K562 (cell line): ENCODE data around the gene PGAP3.

Experiments used
- CBX8 ChIP-seq: fragments of 200-600 bp; sonication (generic); IDR thresholded peaks from 2 replicates; pipeline ENCODE4 v1.6.1; 2012; ENCODE audit warnings: borderline replicate concordance, mixed run types, low read depth, mild to moderate bottlenecking, moderate library complexity, mixed read lengths, low read length, control low read depth, inconsistent platforms; ENCODE audit not compliant: poor library complexity, severe bottlenecking; ENCODE audit errors: extremely low read depth
- DACH1 ChIP-seq: fragments of 450-650 bp; IDR thresholded peaks from 2 replicates; pipeline ENCODE4 v1.6.1; 2018; ENCODE audit not compliant: partially characterized antibody
- EZH2 ChIP-seq: IDR thresholded peaks from 2 replicates; pipeline ENCODE4 v1.6.1; 2012; ENCODE audit warnings: low read depth, mild to moderate bottlenecking, inconsistent platforms, low read length, borderline replicate concordance
- HDGF ChIP-seq: fragments of 450-650 bp; IDR thresholded peaks from 2 replicates; pipeline ENCODE4 v1.6.1; 2016
- KLF1 ChIP-seq: fragments of 450-650 bp; IDR thresholded peaks from 2 replicates; pipeline ENCODE4 v1.6.1; 2016; ENCODE audit warnings: missing genetic modification characterization, missing compliant biosample characterization
- MIER1 ChIP-seq: fragments of 450-650 bp; IDR thresholded peaks from 2 replicates; pipeline ENCODE4 v1.6.1; 2016; ENCODE audit warnings: antibody characterized with exemption, mild to moderate bottlenecking, low read depth
- NFIC ChIP-seq: fragments of 450-650 bp; IDR thresholded peaks from 2 replicates; pipeline ENCODE4 v1.6.1; 2017; ENCODE audit warnings: mild to moderate bottlenecking, inconsistent platforms
- POLR2G ChIP-seq: fragments of 200-400 bp; formaldehyde crosslinking; IDR thresholded peaks from 2 replicates; pipeline ENCODE4 v1.6.1; 2017; ENCODE audit warnings: low read depth, mild to moderate bottlenecking, antibody characterized with exemption, low read length, moderate library complexity
- RAD21 ChIP-seq, 2 experiments: fragments of 250-450 bp in 1 of 2; fragments of 450-650 bp in 1 of 2; sonication (Bioruptor Pico) in 1 of 2; formaldehyde crosslinking in 1 of 2; IDR thresholded peaks in 1 of 2; conservative IDR thresholded peaks in 1 of 2; 2 replicates each; pipeline versions ENCODE4 v1.4.0 to v1.8.0; 2020 to 2022; ENCODE audit warnings: mild to moderate bottlenecking in 2 of 2, moderate library complexity in 1 of 2
- SRSF9 ChIP-seq: fragments of 200-400 bp; formaldehyde crosslinking; IDR thresholded peaks from 2 replicates; pipeline ENCODE4 v1.6.1; 2017; ENCODE audit warnings: low read depth, low read length, borderline replicate concordance
- TF ChIP-seq, protein P1 (sequence below): sonication (generic); formaldehyde crosslinking; IDR thresholded peaks from 2 replicates; pipeline ENCODE4 v1.8.0; 2022; ENCODE audit warnings: mild to moderate bottlenecking, missing genetic modification reagents, borderline replicate concordance
- TF ChIP-seq, protein P2 (sequence below), 3 experiments: IDR thresholded peaks in 2 of 3; conservative IDR thresholded peaks in 1 of 3; 2 replicates each; pipeline ENCODE4 v1.5.1; 2011 to 2012; ENCODE audit warnings: low read length in 3 of 3, mild to moderate bottlenecking in 3 of 3, control low read depth in 2 of 3, improper control_type of control experiment in 1 of 3, inconsistent platforms in 1 of 3, low read depth in 1 of 3, mixed read lengths in 1 of 3, moderate library complexity in 1 of 3; ENCODE audit not compliant: insufficient read depth in 2 of 3
- TF ChIP-seq, protein P3 (sequence below): sonication (generic); formaldehyde crosslinking; IDR thresholded peaks from 2 replicates; pipeline ENCODE4 v1.8.0; 2022; ENCODE audit warnings: missing genetic modification reagents, mild to moderate bottlenecking, borderline replicate concordance

DNA sequence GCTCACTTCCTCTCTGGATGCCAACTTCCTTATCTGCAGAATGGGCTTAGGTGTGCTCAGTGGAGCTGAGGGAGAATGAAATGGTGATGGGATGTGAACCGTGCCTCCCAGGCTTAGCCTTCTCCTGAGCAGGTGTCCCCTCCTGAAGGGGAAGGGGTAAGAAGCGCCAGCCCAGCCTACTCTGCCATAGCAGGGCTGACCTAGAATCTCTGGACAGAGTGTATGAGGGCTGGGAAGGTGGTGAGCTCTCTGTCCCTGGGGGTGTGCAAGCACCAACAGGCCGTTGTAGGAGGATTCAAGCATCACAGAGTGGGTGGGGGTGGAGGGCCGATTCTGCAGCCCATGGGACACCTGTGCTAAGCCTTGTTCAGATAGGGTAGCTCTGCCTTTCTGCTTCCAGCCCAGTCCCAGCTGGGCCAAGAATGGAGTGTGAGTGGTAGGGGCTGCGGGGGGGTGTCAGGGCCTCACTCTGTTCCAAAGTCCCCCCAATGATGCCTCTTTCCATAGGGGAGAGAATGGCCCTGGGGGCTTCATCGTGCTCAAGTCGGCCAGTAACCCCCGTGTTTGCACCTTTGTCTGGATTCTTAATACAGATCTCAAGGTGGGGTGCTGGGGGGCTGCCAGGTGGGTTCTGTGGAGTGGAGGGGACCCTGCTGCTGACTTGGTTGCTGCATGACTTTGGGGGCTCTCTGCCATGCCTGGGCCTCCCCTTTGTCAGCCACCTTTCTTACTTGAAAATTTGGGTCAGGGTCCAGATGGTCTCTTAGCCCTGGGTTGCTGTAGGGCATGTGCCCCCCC lies 25.9 kb downstream of the PGAP3 start:
- TF ChIP-seq KLF1 (tag) (no peak), POLR2G (no peak), RAD21 (CRISPR knock-in tag; conservative IDR thresholded peaks at IDR 0.05 in 1 of 2, IDR thresholded peaks at IDR 0.05 in 1 of 2) (no peak), DACH1 (no peak), EZH2 (no peak), SRSF9 (no peak), HDGF (no peak), MIER1 (no peak), CBX8 (no peak), NFIC (no peak)
- TF ChIP-seq, protein P1, sequence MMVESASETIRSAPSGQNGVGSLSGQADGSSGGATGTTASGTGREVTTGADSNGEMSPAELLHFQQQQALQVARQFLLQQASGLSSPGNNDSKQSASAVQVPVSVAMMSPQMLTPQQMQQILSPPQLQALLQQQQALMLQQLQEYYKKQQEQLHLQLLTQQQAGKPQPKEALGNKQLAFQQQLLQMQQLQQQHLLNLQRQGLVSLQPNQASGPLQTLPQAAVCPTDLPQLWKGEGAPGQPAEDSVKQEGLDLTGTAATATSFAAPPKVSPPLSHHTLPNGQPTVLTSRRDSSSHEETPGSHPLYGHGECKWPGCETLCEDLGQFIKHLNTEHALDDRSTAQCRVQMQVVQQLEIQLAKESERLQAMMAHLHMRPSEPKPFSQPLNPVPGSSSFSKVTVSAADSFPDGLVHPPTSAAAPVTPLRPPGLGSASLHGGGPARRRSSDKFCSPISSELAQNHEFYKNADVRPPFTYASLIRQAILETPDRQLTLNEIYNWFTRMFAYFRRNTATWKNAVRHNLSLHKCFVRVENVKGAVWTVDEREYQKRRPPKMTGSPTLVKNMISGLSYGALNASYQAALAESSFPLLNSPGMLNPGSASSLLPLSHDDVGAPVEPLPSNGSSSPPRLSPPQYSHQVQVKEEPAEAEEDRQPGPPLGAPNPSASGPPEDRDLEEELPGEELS, result no peak
- TF ChIP-seq, protein P2, sequence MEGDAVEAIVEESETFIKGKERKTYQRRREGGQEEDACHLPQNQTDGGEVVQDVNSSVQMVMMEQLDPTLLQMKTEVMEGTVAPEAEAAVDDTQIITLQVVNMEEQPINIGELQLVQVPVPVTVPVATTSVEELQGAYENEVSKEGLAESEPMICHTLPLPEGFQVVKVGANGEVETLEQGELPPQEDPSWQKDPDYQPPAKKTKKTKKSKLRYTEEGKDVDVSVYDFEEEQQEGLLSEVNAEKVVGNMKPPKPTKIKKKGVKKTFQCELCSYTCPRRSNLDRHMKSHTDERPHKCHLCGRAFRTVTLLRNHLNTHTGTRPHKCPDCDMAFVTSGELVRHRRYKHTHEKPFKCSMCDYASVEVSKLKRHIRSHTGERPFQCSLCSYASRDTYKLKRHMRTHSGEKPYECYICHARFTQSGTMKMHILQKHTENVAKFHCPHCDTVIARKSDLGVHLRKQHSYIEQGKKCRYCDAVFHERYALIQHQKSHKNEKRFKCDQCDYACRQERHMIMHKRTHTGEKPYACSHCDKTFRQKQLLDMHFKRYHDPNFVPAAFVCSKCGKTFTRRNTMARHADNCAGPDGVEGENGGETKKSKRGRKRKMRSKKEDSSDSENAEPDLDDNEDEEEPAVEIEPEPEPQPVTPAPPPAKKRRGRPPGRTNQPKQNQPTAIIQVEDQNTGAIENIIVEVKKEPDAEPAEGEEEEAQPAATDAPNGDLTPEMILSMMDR (IDR thresholded peaks at IDR 0.05 in 2 of 3, conservative IDR thresholded peaks at IDR 0.05 in 1 of 3; ENCODE audit: insufficient read depth in 2 of 3, low read depth in 1 of 3, low read length in 3 of 3), result no peak
- TF ChIP-seq, protein P3, sequence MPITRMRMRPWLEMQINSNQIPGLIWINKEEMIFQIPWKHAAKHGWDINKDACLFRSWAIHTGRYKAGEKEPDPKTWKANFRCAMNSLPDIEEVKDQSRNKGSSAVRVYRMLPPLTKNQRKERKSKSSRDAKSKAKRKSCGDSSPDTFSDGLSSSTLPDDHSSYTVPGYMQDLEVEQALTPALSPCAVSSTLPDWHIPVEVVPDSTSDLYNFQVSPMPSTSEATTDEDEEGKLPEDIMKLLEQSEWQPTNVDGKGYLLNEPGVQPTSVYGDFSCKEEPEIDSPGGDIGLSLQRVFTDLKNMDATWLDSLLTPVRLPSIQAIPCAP (CRISPR knock-in tag), result no peak
